ENCODE data around the gene PPP5C.

DNA sequence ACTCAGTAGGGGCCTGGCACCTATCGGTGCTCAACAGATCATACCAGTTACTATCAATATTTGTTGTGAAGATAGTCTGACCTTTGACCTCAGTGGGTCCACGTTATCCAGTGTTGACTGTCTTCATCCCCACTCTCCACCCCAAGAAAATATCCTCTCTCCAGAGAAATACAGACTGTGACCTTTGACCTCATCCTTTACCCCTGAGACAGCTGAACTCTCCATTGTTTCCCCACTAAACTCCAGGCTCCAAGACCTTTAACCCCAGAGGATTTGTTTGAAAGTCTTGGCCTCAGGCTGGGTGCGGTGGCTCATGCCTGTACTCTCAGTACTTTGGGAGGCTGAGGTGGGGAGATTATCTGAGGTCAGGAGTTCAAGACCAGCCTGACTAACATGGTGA lies 22.6 kb upstream of the PPP5C start:
- TF ChIP-seq CTCF (IDR thresholded peaks at IDR 0.05 in 4 of 5, conservative IDR thresholded peaks at IDR 0.05 in 1 of 5), result no peak
- TF ChIP-seq POLR2A (IDR thresholded peaks at IDR 0.05), result no peak

All from gastrocnemius medialis (tissue), 4 donors.